GM18907 (cell line): ENCODE measurements around the gene CATSPERD.

ENCODE experiments used
- ATAC-seq: cut with Tn5 transposase; IDR thresholded peaks from one replicate; pipeline ENCODE4 v1.9.1; 2021; ENCODE audit warnings: mild to moderate bottlenecking, moderate library complexity; ENCODE audit not compliant: unreplicated experiment

CATSPERD gene

DNA sequence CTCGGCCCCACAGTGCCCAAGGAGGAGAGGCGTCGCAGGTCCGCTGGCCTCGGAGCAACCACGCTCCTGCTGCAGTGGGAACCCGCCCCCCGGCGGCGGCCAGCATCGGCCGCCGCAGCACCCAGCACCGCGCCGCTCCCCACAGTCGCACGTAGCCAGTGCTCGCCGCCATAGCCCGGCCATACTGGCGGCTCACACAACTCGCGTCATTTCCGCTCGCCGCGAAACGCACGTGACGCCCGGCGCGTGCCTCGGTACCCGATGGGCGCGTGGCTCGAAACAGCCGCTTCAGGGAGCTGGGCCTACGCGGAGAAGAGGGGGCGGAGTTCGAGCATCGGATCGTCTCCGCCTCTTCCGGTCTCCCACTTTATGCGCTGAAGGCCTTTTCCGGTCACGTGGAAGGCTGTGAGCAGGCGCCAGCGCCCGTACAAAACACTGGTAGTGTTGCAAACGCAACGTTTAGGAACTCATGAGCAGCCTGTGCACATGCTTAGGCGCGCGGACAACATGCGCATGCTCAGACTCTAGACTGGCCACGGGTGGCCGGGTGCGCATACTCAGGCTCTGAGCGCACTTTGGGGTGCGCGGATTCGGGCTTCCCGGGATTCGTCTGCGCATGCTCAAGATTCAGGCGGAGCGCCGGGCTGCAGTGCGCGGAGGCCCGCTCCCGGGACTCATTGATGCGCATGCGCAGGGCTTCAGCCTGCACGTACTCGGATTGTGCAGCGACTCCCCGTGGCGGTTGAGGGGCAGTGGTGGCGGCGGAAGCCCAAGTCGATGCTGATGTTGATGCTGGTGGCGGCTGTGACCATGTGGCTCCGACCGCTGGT, at the start of gene CATSPERD, which contains the start of gene LONP1:
TSS of gene CATSPERD (plus strand) at position 677 of the 830 bp plus-strand sequence. CDS start at position 778, 101 bp downstream.
TSS of gene LONP1 (minus strand) at position 186 of the 830 bp plus-strand sequence. CDS start at position 172, 14 bp downstream.
- peak; percentile 87 for ATAC-seq

DNA sequence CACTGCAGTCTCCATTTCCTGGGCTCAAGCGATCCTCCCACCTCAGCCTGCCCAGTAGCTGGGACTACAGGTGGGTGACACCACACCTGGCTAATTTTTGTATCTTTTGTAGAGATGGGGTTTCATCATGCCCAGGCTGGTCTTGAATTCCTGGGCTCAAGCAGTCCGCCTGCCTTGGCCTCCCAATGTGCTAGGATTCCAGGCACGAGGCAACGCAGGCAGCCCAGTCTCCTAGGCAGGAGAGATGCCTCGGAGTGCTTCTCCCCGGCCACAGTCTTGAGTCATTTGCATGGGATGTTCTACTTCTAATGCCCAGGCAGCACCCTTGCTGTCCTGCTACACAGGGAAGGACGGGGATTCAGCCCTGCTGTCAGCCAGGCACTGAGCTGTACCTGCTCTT, 48.8 kb upstream of the CATSPERD start:
- no peak for ATAC-seq

- ATAC-seq: no peak
These were observed 47.6 kb upstream of the CATSPERD start for GRCh38 chr19:5672708-5673459.

GRCh38 chr19:5673752-5674151, 46.7 kb upstream of the CATSPERD start:
- ATAC-seq: no peak

GRCh38 chr19:5674714-5675113, 45.7 kb upstream of the CATSPERD start:
- ATAC-seq: no peak

- ATAC-seq: no peak
These were observed 44.2 kb upstream of the CATSPERD start for GRCh38 chr19:5676105-5676771.

DNA sequence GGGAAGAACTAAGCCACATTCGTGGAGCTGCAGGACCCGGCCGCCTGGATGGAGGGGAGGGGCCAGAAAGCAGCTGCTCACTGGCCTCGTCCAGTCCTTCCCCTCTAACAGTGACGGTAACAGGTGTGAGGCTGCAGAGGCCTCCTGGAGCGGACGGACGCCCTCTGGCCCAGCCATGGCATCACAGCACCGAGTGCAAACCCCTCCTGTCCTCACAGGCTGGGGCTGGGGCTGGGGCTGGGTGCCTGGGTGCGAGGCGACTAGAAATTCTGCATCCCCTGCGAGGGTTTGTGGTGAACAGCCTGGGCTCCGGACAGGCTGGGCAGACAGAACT, 43.7 kb upstream of the CATSPERD start:
- ATAC-seq: no peak

- no peak for ATAC-seq
These were observed 43.3 kb upstream of the CATSPERD start for GRCh38 chr19:5677136-5677535.

GRCh38 chr19:5677580-5677979, 42.9 kb upstream of the CATSPERD start:
- ATAC-seq: no peak

DNA sequence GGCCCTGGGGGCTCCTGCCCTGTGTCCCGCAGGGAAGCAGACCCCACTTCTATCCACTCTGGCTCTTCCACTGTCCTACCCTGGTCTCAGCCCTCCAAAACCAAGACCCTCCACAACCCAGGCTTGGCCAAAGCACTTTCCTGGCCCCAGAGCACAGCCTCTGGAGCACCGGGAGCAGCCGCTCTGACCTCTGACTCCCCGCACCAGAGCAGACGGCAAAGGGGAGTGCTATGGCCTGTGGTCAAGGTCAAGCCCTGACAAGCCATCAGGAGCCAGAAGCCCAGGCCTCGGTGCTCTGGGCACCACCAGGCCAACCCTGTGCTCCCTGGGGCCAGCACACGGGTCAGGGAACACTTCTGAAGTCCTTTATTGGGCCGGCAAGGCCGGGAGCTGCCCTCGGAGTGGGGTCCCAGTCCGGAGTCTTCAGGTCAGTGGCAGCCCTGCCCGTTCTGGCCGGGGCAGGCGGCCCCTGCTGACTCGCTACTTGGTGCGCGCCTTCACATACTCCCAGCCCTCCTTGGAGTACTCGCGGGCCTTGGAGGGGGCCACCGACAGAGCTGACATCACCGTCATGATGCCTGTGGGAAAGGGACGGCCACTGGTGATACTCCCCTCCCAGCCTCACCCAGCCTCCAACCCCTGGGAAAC, 42.2 kb upstream of the CATSPERD start:
- ATAC-seq: no peak

DNA sequence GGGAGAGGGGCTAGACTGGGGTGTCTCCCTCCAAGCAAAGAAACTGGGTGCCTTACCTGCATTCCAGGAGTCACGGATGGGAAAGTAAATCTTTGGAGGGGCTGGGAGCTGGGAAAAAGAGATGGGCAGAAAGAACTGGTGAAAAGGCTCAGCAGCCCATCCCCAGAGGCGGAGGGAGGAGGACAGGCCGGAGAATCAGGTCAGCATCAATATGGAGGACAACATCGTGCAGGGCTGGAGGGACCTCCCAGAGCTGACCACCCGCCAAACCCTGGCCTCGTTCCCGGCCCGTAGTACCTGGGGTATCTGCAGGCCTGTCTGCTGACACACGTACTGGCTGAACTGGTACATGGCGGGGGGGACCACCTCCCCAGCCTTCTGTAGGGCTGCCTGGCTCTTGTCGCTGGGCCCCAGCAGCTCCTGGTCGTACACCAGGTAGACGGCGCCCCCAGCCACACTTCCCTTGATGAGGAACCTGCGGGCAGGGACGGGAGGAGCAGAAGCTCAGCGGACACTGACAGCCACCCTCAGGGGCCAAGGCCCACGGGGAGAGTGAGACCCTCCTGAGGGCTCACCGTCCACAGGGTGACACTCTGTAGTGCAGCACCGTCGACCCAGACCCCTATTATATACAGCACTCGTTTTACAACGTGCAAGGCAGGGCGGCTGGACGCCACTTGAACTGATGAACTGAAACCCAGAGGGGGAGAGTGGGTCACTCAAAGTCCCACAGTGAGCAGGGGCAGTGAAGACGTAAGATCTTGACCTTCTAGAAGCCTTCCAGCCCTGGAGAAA, 41.0 kb upstream of the CATSPERD start:
- no peak for ATAC-seq

GRCh38 chr19:5680084-5680436, 40.4 kb upstream of the CATSPERD start:
- ATAC-seq: peak; percentile 0

DNA sequence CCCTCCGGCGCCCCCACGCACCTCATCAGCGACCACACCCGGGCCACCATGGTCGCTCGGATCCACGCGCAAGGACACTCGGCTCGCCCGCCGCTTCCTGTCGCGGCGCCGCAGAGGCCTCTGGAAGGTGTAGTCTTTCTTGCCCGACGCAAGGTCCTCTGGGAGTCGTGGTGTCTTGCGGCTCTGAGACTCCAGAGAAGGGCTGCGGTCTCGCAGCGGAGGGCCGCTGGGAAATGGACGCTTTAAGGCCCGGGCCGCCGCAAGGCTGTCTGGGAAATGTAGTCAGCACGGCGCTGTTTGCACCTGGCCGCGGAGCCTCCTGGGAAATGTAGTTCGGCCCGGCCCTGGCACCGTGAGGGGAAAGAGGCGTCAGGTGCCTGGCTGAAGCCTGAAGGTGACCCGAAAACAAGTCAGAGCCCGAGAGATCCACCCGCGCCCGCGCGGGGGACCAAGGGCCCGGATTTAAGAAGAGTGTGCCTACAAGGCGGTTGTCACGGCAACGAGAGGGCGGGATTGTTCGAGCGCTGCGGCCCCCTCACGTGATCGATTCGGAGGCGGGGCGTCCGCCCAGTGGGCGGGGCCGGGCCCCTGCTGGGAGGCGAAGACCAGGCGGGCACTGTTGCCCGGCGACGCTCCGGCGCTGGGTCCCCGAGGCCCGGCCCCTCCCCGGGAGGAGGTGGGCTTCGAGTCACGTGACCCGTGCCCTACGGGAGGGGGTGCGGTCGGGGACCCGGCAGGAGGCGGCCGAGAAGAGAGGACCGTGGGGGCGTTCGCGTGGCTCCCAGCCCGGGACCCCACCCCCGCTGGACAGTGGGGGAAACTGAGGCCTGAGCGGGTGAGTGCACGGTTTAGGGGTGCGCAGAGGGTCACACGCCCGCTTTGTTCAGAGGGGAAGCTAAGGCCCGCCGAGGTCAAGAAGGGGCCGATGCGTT, 39.7 kb upstream of the CATSPERD start, which contains the start of the genes HSD11B1L and MICOS13:
TSS of gene HSD11B1L (plus strand) at position 591 of the 932 bp plus-strand sequence. CDS start 3,806 bp downstream, outside the sequence.
TSS of gene MICOS13 (minus strand) at position 80 of the 932 bp plus-strand sequence. CDS start at position 50, 30 bp downstream.
- ATAC-seq: peak; percentile 78

- ATAC-seq: no peak
These were observed 38.9 kb upstream of the CATSPERD start for GRCh38 chr19:5681391-5682106.

GRCh38 chr19:5682107-5682482, 38.3 kb upstream of the CATSPERD start:
- no peak for ATAC-seq

GRCh38 chr19:5683177-5683886, 37.1 kb upstream of the CATSPERD start:
- ATAC-seq: no peak

DNA sequence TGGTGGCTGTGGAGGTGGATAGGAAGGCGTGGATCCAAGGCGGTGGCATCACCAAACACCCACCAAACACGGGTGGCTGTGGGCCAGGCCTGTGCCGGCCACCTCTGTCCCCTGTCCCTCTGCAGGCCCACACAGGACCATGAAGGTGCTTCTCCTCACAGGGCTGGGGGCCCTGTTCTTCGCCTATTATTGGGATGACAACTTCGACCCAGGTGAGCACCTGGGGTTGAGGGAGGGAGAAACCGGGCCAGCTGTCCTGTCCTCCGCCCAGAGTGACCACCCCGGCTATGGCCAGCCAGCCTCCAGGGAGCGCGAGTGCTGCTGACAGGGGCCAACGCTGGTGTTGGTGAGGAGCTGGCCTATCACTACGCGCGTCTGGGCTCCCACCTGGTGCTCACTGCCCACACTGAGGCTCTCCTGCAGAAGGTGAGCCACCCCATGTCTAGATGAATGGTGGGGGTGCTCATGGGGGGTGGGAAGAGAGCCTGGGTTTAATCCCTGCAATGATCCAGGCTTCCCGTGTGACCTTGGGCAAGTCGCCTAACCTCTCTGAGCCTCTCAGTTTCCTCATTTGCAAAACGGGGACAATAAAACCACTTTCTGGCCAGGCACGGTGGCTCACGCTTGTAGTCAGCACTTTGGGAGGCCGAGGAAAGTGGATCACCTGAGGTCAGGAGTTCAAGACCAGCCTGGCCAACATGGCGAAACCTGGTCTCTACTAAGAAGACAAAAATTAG, 35.6 kb upstream of the CATSPERD start:
- no peak for ATAC-seq
